HepG2 (cell line): Measurements from ENCODE around the gene WNT10A. TPM values are rescaled to one million over a fixed set of nuclear protein-coding genes. Genes with fewer than 3 reads are reported as not detected.

ENCODE experiments used
- BHLHE40 ChIP-seq: IDR thresholded peaks from 2 replicates; pipeline ENCODE4 v1.6.1; 2011; ENCODE audit warnings: low read length, improper control_type of control experiment
- CCAR2 ChIP-seq: fragments of 200-400 bp; formaldehyde crosslinking; optimal IDR thresholded peaks from 2 replicates; pipeline ENCODE3; 2018; ENCODE audit warnings: low read depth, mild to moderate bottlenecking, low read length, moderate library complexity
- FLYWCH1 ChIP-seq: sonication (generic); formaldehyde crosslinking; IDR thresholded peaks from 2 replicates; pipeline ENCODE4 v1.8.1; 2023; ENCODE audit warnings: mild to moderate bottlenecking, missing genetic modification reagents
- GATAD1 ChIP-seq: IDR thresholded peaks from 2 replicates; pipeline ENCODE4 v1.6.1; 2016; ENCODE audit warnings: missing genetic modification reagents, missing compliant biosample characterization
- NCOA5 ChIP-seq: sonication (generic); formaldehyde crosslinking; IDR thresholded peaks from 2 replicates; pipeline ENCODE4 v1.4.0; 2020; ENCODE audit warnings: missing genetic modification reagents
- NFE2L2 ChIP-seq: fragments of 150-350 bp; IDR thresholded peaks from 2 replicates; pipeline ENCODE4 v1.6.1; 2014; ENCODE audit warnings: low read length
- PRPF4 ChIP-seq: fragments of 200-400 bp; formaldehyde crosslinking; IDR thresholded peaks from 2 replicates; pipeline ENCODE4 v1.6.1; 2016; ENCODE audit warnings: low read length, low read depth; ENCODE audit not compliant: poor library complexity, severe bottlenecking
- RELA ChIP-seq: sonication (generic); formaldehyde crosslinking; IDR thresholded peaks from 2 replicates; pipeline ENCODE4 v1.4.0; 2020; ENCODE audit warnings: missing genetic modification reagents
- SRSF1 ChIP-seq: fragments of 200-400 bp; formaldehyde crosslinking; optimal IDR thresholded peaks from 2 replicates; pipeline ENCODE3; 2017; ENCODE audit warnings: mild to moderate bottlenecking, low read depth, low read length, moderate library complexity
- TBL1XR1 ChIP-seq: fragments of 150-350 bp; IDR thresholded peaks from 2 replicates; pipeline ENCODE4 v1.6.1; 2014; ENCODE audit warnings: borderline replicate concordance, low read length; ENCODE audit not compliant: partially characterized antibody
- ZBTB38 ChIP-seq: sonication (generic); formaldehyde crosslinking; IDR thresholded peaks from 2 replicates; pipeline ENCODE4 v1.5.1; 2020; ENCODE audit warnings: mild to moderate bottlenecking, missing genetic modification reagents
- ZFP36L2 ChIP-seq: sonication (generic); formaldehyde crosslinking; IDR thresholded peaks from 2 replicates; pipeline ENCODE4 v1.4.0; 2020; ENCODE audit warnings: missing genetic modification reagents
- ZFYVE20 ChIP-seq: sonication (generic); formaldehyde crosslinking; IDR thresholded peaks from 2 replicates; pipeline ENCODE4 v1.8.0; 2023; ENCODE audit warnings: low read depth, mild to moderate bottlenecking, moderate library complexity, missing genetic modification reagents, borderline replicate concordance
- ZIK1 ChIP-seq: sonication (generic); formaldehyde crosslinking; IDR thresholded peaks from 2 replicates; pipeline ENCODE4 v1.5.0; 2020; ENCODE audit warnings: mild to moderate bottlenecking, low read depth, missing genetic modification reagents, borderline replicate concordance
- ZNF234 ChIP-seq: sonication (generic); formaldehyde crosslinking; conservative IDR thresholded peaks from 2 replicates; pipeline ENCODE4 v1.5.1; 2020; ENCODE audit warnings: mild to moderate bottlenecking, missing genetic modification reagents
- ZNF367 ChIP-seq: sonication (generic); formaldehyde crosslinking; IDR thresholded peaks from 2 replicates; pipeline ENCODE4 v1.4.0; 2020; ENCODE audit warnings: missing genetic modification reagents, borderline replicate concordance
- ZNF614 ChIP-seq: IDR thresholded peaks from 2 replicates; pipeline ENCODE4 v1.6.1; 2018; ENCODE audit warnings: missing biosample characterization, missing genetic modification reagents, inconsistent platforms, borderline replicate concordance
- polyA plus RNA-seq, 8 experiments: library from polyadenylated mRNA; depleted of rRNA in 3 of 8; stranded (reverse) in 7 of 8; unstranded in 1 of 8; fragments of >200 nt; fragmentation: Illumina TruSeq in 4 of 8; extraction: Trizol in 4 of 8; gene quantifications; 2 replicates each; pipeline versions ENCODE4 v1.2.1 to v1.2.3, GENCODE V29; 2011 to 2016; ENCODE audit warnings: low read depth in 4 of 8, missing spikeins in 1 of 8, mixed read lengths in 1 of 8; ENCODE audit not compliant: insufficient read depth in 1 of 8
- total RNA-seq, 5 experiments: library from RNA; depleted of rRNA; stranded (reverse); fragments of >200 nt; fragmentation: Illumina TruSeq; extraction: Trizol; gene quantifications; 2 replicates each; pipeline ENCODE4 v1.2.3, GENCODE V29; 2016; ENCODE audit warnings: low read depth in 1 of 5
- TF ChIP-seq, protein P1 (sequence below): sonication (generic); formaldehyde crosslinking; IDR thresholded peaks from 2 replicates; pipeline ENCODE4 v1.4.0; 2020; ENCODE audit warnings: mild to moderate bottlenecking, low read depth, missing genetic modification reagents
- TF ChIP-seq, protein P2 (sequence below): sonication (generic); formaldehyde crosslinking; IDR thresholded peaks from 2 replicates; pipeline ENCODE4 v1.5.0; 2020; ENCODE audit warnings: mild to moderate bottlenecking, missing genetic modification reagents, borderline replicate concordance
- TF ChIP-seq, protein P3 (sequence below): sonication (generic); formaldehyde crosslinking; conservative IDR thresholded peaks from 2 replicates; pipeline ENCODE4 v1.8.0; 2022; ENCODE audit warnings: missing genetic modification reagents
- TF ChIP-seq, protein P4 (sequence below): IDR thresholded peaks from 2 replicates; pipeline ENCODE4 v1.6.1; 2016

The WNT10A gene
- total and polyA plus RNA-seq, 2 of the 13 experiments (the other 11 are each of a cell fraction or from before 2014, with no cell fraction given): 0.03 TPM; not detected in 1

DNA sequence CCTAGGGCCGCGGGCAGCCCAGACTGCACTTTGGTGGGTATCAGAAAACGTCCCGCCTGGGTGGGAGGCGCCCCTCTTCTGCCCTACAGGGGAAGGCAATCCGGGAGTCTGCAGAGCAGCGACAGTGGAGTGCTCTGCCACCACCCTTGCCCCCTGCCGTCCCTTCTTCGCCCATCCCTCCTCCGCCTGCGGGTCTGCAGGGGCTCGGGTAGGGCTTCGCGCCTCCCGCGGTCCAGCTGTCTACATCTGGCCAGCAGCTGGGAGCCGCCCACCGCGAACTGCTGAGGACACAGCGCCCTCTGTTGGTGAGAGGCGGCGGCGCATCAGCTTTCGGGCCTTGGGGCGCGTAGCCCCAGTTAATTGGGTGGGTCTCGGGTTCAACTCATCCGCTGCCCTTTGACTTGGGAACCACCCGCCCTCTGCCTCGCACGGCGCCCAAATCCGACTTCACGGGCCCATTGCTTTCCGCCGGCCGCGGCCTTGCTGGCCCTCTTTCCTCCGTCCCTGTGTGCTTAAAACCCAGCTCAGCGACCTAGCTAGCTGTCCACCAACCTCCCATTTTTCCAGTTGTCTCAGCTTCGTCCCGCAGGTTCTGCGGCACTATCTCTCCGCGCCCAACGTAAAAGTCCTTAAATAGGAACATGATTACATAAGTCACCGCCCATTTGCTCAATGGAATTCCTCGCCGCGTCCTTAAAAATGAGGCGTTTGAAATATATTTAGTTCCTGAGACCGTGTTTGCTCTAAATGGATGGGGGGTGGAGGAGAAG, 17.6 kb downstream of the WNT10A start (continued):
- TF ChIP-seq NCOA5: no peak
- peak; percentile 54; the same call in 1 of the 2 replicates for TF ChIP-seq ZNF614 (CRISPR knock-in tag)
- no peak for TF ChIP-seq TBL1XR1
- TF ChIP-seq, protein P1, sequence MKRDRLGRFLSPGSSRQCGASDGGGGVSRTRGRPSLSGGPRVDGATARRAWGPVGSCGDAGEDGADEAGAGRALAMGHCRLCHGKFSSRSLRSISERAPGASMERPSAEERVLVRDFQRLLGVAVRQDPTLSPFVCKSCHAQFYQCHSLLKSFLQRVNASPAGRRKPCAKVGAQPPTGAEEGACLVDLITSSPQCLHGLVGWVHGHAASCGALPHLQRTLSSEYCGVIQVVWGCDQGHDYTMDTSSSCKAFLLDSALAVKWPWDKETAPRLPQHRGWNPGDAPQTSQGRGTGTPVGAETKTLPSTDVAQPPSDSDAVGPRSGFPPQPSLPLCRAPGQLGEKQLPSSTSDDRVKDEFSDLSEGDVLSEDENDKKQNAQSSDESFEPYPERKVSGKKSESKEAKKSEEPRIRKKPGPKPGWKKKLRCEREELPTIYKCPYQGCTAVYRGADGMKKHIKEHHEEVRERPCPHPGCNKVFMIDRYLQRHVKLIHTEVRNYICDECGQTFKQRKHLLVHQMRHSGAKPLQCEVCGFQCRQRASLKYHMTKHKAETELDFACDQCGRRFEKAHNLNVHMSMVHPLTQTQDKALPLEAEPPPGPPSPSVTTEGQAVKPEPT (CRISPR knock-in tag): 0 out of 2 replicates have a peak, but pooled peaks have one; percentile 92
- TF ChIP-seq ZIK1 (CRISPR knock-in tag): peak; percentile 86; the same call in 1 of the 2 replicates
- no peak for TF ChIP-seq ZNF234
- TF ChIP-seq PRPF4: no peak
- no peak for TF ChIP-seq ZBTB38 (CRISPR knock-in tag)
- no peak for TF ChIP-seq CCAR2
- 0 out of 2 replicates have a peak, but pooled peaks have one; percentile 69 for TF ChIP-seq ZFP36L2
- 0 out of 2 replicates have a peak, but pooled peaks have one; percentile 19 for TF ChIP-seq GATAD1 (CRISPR knock-in tag)
- TF ChIP-seq, protein P2, sequence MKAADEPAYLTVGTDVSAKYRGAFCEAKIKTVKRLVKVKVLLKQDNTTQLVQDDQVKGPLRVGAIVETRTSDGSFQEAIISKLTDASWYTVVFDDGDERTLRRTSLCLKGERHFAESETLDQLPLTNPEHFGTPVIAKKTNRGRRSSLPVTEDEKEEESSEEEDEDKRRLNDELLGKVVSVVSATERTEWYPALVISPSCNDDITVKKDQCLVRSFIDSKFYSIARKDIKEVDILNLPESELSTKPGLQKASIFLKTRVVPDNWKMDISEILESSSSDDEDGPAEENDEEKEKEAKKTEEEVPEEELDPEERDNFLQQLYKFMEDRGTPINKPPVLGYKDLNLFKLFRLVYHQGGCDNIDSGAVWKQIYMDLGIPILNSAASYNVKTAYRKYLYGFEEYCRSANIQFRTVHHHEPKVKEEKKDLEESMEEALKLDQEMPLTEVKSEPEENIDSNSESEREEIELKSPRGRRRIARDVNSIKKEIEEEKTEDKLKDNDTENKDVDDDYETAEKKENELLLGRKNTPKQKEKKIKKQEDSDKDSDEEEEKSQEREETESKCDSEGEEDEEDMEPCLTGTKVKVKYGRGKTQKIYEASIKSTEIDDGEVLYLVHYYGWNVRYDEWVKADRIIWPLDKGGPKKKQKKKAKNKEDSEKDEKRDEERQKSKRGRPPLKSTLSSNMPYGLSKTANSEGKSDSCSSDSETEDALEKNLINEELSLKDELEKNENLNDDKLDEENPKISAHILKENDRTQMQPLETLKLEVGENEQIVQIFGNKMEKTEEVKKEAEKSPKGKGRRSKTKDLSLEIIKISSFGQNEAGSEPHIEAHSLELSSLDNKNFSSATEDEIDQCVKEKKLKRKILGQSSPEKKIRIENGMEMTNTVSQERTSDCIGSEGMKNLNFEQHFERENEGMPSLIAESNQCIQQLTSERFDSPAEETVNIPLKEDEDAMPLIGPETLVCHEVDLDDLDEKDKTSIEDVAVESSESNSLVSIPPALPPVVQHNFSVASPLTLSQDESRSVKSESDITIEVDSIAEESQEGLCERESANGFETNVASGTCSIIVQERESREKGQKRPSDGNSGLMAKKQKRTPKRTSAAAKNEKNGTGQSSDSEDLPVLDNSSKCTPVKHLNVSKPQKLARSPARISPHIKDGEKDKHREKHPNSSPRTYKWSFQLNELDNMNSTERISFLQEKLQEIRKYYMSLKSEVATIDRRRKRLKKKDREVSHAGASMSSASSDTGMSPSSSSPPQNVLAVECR: no peak; the same call in none of the 2 replicates
- no peak for TF ChIP-seq RELA (CRISPR knock-in tag)
- TF ChIP-seq, protein P3, sequence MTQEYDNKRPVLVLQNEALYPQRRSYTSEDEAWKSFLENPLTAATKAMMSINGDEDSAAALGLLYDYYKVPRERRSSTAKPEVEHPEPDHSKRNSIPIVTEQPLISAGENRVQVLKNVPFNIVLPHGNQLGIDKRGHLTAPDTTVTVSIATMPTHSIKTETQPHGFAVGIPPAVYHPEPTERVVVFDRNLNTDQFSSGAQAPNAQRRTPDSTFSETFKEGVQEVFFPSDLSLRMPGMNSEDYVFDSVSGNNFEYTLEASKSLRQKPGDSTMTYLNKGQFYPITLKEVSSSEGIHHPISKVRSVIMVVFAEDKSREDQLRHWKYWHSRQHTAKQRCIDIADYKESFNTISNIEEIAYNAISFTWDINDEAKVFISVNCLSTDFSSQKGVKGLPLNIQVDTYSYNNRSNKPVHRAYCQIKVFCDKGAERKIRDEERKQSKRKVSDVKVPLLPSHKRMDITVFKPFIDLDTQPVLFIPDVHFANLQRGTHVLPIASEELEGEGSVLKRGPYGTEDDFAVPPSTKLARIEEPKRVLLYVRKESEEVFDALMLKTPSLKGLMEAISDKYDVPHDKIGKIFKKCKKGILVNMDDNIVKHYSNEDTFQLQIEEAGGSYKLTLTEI (CRISPR knock-in tag): no peak
- TF ChIP-seq ZFYVE20 (CRISPR knock-in tag): no peak
- no peak for TF ChIP-seq SRSF1
- TF ChIP-seq FLYWCH1: 0 out of 2 replicates have a peak, but pooled peaks have one; percentile 35
- peak; percentile 36; the same call in 1 of the 2 replicates for TF ChIP-seq BHLHE40
- no peak for TF ChIP-seq ZNF367 (CRISPR knock-in tag)
- TF ChIP-seq, protein P4, sequence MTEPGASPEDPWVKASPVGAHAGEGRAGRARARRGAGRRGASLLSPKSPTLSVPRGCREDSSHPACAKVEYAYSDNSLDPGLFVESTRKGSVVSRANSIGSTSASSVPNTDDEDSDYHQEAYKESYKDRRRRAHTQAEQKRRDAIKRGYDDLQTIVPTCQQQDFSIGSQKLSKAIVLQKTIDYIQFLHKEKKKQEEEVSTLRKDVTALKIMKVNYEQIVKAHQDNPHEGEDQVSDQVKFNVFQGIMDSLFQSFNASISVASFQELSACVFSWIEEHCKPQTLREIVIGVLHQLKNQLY (CRISPR knock-in tag): no peak
- TF ChIP-seq NFE2L2: no peak
